Neural progenitor cell (in vitro differentiated cells): Measurements from ENCODE around the gene ZNF550.

Source experiments
- CTCF ChIP-seq: fragments of 200-600 bp; sonication (generic); IDR thresholded peaks from 2 replicates; pipeline ENCODE4 v1.5.1; 2017; ENCODE audit warnings: antibody characterized with exemption, mild to moderate bottlenecking
- EZH2phosphoT487 ChIP-seq: fragments of 200-600 bp; sonication (generic); IDR thresholded peaks from 2 replicates; pipeline ENCODE4 v1.6.1; 2017; ENCODE audit warnings: antibody characterized with exemption

DNA sequence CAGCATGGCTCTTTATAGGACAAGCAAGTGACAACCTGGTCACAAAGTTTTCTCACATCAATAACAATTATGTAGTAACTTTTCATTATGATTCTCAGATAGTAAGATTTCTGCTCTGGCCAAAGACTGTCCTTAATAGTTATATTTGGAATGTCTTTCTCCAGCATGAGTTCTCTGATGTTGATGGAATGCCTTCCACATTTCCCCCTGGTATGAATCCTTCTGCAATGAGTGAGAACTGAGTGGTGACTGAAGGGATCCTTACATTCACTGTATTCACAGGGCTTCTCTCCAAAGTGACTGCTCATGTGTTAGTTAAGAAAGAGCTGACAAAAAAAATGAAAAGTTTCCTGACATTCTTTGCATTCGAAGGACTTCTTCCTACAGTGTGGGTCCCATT is 13.2 kb downstream of the ZNF550 start:
- no peak for TF ChIP-seq CTCF
- no peak for TF ChIP-seq EZH2phosphoT487
